Neutrophil (primary cell): ENCODE data around the gene NPAS3.

Source experiments
- H3K27ac ChIP-seq: fragments of 200-600 bp; sonication (generic); 2 replicates; pipeline ENCODE4 v1.5.1; 2016; ENCODE audit warnings: mild to moderate bottlenecking, moderate library complexity
- H3K27me3 ChIP-seq: fragments of 200-600 bp; sonication (generic); 2 replicates; pipeline ENCODE4 v1.6.0; 2016; ENCODE audit warnings: mild to moderate bottlenecking
- H3K36me3 ChIP-seq: fragments of 200-600 bp; sonication (generic); 2 replicates; pipeline ENCODE4 v1.5.1; 2017
- H3K4me1 ChIP-seq, 2 experiments: fragments of 200-600 bp in 1 of 2; sonication (generic) in 1 of 2; 1 replicate in 1 of 2; 2 replicates in 1 of 2; pipeline versions ENCODE4 v1.5.1 to v1.6.1; 2013 to 2016; ENCODE audit warnings: low read depth in 1 of 2, low read length in 1 of 2, mild to moderate bottlenecking in 1 of 2, moderate library complexity in 1 of 2; ENCODE audit not compliant: control insufficient read depth in 1 of 2, insufficient read depth in 1 of 2
- H3K4me3 ChIP-seq, 2 experiments: fragments of 200-600 bp in 1 of 2; sonication (generic) in 1 of 2; 1 replicate in 1 of 2; 2 replicates in 1 of 2; pipeline ENCODE4 v1.5.1; 2013 to 2016; ENCODE audit warnings: low read depth in 1 of 2, low read length in 1 of 2, mild to moderate bottlenecking in 1 of 2, moderate library complexity in 1 of 2
- H3K9me3 ChIP-seq: fragments of 200-600 bp; sonication (generic); 2 replicates; pipeline ENCODE4 v1.5.1; 2016
- TF ChIP-seq, protein P1 (sequence below): fragments of 200-600 bp; sonication (generic); IDR thresholded peaks from 2 replicates; pipeline ENCODE4 v1.5.1; 2016; ENCODE audit warnings: antibody characterized with exemption

Gene NPAS3

DNA sequence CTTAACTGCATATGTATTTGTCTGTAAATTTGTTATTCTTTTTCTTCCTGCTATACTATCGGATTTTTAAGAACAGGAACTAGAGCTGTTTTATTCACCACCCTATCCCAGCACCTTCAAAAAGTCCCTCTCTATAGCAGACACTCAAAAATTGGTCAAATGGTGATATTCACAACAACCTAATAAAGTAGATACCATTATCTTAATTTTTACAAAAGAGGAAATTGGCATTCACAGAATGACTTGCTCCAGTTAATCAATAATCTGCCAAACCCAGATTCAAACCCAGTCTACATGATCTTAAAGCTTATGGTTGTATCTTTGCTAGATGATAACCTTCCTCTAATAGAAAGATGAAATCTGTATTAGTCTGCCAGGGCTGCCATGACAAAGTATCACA, 585.6 kb downstream of the NPAS3 start:
- TF ChIP-seq, protein P1, sequence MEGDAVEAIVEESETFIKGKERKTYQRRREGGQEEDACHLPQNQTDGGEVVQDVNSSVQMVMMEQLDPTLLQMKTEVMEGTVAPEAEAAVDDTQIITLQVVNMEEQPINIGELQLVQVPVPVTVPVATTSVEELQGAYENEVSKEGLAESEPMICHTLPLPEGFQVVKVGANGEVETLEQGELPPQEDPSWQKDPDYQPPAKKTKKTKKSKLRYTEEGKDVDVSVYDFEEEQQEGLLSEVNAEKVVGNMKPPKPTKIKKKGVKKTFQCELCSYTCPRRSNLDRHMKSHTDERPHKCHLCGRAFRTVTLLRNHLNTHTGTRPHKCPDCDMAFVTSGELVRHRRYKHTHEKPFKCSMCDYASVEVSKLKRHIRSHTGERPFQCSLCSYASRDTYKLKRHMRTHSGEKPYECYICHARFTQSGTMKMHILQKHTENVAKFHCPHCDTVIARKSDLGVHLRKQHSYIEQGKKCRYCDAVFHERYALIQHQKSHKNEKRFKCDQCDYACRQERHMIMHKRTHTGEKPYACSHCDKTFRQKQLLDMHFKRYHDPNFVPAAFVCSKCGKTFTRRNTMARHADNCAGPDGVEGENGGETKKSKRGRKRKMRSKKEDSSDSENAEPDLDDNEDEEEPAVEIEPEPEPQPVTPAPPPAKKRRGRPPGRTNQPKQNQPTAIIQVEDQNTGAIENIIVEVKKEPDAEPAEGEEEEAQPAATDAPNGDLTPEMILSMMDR = no peak
- Histone ChIP-seq H3K27ac (no peak overlapping the region), H3K4me1 (no peaks in the 10 kb centered on the region), H3K27me3 (no peaks in the 10 kb centered on the region), H3K36me3 (no peaks in the 10 kb centered on the region), H3K9me3 (no peaks in the 10 kb centered on the region), H3K4me3 (no peak overlapping the region)

DNA sequence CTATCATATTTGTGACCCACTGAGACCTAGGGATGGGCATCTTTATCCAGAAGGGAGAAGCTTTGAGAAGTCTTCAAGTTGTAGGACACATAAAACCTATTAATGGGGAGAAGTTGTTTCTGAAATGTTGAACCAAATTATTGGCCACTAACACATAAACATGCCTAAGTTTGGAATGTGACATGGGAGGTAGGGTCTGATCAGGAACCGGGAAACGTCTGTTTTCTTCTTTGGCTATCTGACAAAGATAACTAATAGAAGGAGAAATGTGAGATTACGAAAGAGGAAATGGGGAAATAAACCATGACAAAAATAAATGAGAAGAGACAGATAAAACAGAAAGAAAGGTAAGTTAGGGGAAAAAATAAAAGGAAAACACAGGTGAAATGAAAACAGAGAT, 586.9 kb downstream of the NPAS3 start:
- TF ChIP-seq, protein P1 = no peak
- H3K36me3 ChIP-seq = no peaks in the 10 kb centered on the region
- no peaks in the 10 kb centered on the region for H3K27me3 ChIP-seq
- no peak overlapping the region for H3K27ac ChIP-seq
- H3K9me3 ChIP-seq = no peaks in the 10 kb centered on the region
- H3K4me1 ChIP-seq = no peaks in the 10 kb centered on the region
- H3K4me3 ChIP-seq = no peak overlapping the region

DNA sequence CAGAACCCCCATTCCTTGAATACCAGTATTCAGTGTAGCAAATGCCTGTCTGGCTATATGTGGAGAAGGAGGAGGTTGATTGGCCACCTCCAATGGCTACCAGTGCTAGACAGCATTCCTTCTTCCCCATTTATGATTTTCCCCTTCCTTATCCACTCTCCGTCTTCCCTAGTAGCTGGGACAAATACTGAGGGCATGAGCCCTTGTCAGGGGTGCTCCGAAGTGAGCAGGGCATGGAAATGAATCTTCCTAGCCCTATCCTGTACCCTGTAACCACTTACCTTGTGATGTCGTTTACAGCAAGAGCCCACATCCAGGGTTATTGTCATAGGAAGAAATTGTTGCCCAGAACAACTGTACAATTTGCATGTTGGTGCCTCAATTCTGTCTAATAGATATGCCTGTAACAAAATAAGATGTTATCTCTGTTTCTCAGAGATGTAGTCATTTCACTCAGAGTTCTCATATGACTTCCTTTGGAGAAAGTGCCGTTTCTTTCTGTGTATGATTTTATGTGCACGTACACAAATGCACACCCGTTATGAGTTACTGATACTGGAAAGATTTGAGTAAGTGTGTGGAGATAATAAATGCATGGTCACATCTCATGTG, 588.5 kb downstream of the NPAS3 start:
- H3K4me1 ChIP-seq = no peaks in the 10 kb centered on the region
- no peaks in the 10 kb centered on the region for H3K27me3 ChIP-seq
- H3K4me3 ChIP-seq = no peak overlapping the region
- no peak overlapping the region for H3K27ac ChIP-seq
- H3K36me3 ChIP-seq = no peaks in the 10 kb centered on the region
- TF ChIP-seq, protein P1 = no peak
- H3K9me3 ChIP-seq = no peaks in the 10 kb centered on the region

DNA sequence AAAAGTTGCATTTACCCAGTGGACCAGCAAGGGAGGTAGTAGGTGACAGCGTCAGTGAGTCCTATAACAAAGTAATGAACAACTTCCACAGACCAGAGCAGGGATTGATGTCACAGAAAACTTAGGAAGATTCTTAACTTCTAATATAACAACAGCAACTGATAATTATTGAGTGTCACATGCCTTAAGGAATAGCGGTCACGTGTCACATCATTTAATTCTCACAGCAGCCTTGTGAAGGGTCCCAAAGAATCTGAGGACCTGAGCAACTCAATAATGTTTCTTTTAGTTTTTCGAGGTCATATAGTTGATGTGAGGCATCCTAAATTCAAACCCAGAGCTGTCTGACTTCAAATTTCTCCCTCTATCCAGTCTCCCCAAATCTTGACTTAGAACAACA, 590.0 kb downstream of the NPAS3 start:
- no peaks in the 10 kb centered on the region for H3K36me3 ChIP-seq
- H3K9me3 ChIP-seq = no peaks in the 10 kb centered on the region
- no peak overlapping the region for H3K27ac ChIP-seq
- no peaks in the 10 kb centered on the region for H3K27me3 ChIP-seq
- TF ChIP-seq, protein P1 = no peak
- no peak overlapping the region for H3K4me3 ChIP-seq
- no peaks in the 10 kb centered on the region for H3K4me1 ChIP-seq

DNA sequence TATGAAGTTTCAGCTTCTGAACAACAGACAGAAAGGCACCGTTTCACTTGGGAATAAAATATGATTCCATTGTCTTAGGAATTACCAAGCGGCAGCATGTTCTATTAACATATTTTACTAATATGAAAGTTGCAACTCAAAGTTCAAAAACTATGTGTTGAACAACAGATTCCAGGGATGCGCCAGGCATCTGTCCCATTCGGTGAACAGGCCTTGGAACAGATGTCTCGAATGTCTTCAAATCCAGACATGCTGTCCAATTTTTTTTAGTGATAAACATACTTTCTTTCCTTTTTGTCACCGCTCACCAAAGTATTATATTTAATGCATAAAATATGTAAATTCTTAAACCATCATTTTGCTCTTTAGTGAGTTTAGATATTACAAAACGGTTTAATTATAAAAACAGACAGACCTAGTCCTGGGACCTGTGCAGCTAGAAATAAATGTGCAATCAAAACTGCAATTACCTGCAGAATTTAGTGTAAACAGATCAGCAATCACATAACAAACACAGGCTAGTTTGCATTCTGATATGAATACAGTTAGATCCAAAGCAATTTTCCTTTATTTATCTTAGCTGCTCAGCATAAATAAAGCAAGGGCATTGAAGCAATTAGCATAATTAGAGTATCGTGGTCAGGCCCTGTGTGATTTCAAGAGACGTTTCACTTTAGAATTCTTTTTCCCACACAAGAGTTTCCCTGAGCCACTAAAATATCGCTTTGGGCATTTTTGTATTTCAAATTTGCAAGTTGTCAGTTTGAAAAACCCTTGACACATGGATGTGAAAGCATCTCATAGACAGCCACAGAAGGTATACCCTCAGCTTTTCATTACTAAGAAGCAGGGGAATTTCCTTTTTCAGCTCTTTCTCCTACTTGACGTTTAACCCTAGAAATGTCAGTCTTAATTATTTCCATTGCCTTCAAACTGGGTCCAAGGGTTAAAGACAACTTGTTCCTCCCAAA, 591.4 kb downstream of the NPAS3 start:
- no peaks in the 10 kb centered on the region for H3K27me3 ChIP-seq
- H3K4me3 ChIP-seq = no peak overlapping the region
- H3K4me1 ChIP-seq = no peaks in the 10 kb centered on the region
- TF ChIP-seq, protein P1 = no peak
- H3K36me3 ChIP-seq = no peaks in the 10 kb centered on the region
- H3K9me3 ChIP-seq = no peaks in the 10 kb centered on the region
- no peak overlapping the region for H3K27ac ChIP-seq
